HEK293 (cell line): Measurements from ENCODE around the gene ACSL3.

ENCODE experiments used
- CTCF ChIP-seq: fragments of 450-650 bp; formaldehyde crosslinking; IDR thresholded peaks from 2 replicates; pipeline ENCODE4 v1.5.1; 2016; ENCODE audit warnings: missing biosample characterization, missing genetic modification characterization
- KLF10 ChIP-seq: fragments of 450-650 bp; IDR thresholded peaks from 2 replicates; pipeline ENCODE4 v1.5.1; 2018; ENCODE audit warnings: missing biosample characterization, mild to moderate bottlenecking, missing genetic modification characterization
- PATZ1 ChIP-seq: fragments of 450-650 bp; formaldehyde crosslinking; IDR thresholded peaks from 2 replicates; pipeline ENCODE4 v1.5.1; 2016; ENCODE audit warnings: missing biosample characterization, missing genetic modification characterization
- SETDB1 ChIP-seq: IDR thresholded peaks from one replicate; pipeline ENCODE4 v1.6.1; 2017; ENCODE audit warnings: mild to moderate bottlenecking, low read length, moderate library complexity, mixed read lengths; ENCODE audit not compliant: insufficient read length
- TRIM28 ChIP-seq: IDR thresholded peaks from 2 replicates; pipeline ENCODE4 v1.6.1; 2011; ENCODE audit warnings: low read length, control low read depth, borderline replicate concordance
- YY1 ChIP-seq: fragments of 450-650 bp; formaldehyde crosslinking; IDR thresholded peaks from 2 replicates; pipeline ENCODE4 v1.5.1; 2018; ENCODE audit warnings: missing biosample characterization, missing genetic modification characterization
- ZNF248 ChIP-seq: fragments of 450-650 bp; formaldehyde crosslinking; IDR thresholded peaks from 2 replicates; pipeline ENCODE4 v1.5.1; 2017; ENCODE audit warnings: missing biosample characterization, missing genetic modification characterization
- ZNF274 ChIP-seq, 2 experiments: fragments of 200-500 bp in 1 of 2; fragments of 450-650 bp in 1 of 2; sonication (Bioruptor generic) in 1 of 2; formaldehyde crosslinking in 1 of 2; IDR thresholded peaks; 2 replicates each; pipeline versions ENCODE4 v1.5.1 to v1.6.1; 2014 to 2016; ENCODE audit warnings: borderline replicate concordance in 1 of 2, inconsistent platforms in 1 of 2, low read length in 1 of 2, missing biosample characterization in 1 of 2, missing genetic modification characterization in 1 of 2
- ZNF501 ChIP-seq: fragments of 450-650 bp; formaldehyde crosslinking; IDR thresholded peaks from 2 replicates; pipeline ENCODE4 v1.5.1; 2016; ENCODE audit warnings: missing biosample characterization, missing genetic modification characterization
- ZNF510 ChIP-seq: fragments of 450-650 bp; formaldehyde crosslinking; IDR thresholded peaks from 2 replicates; pipeline ENCODE4 v1.5.1; 2018; ENCODE audit warnings: mild to moderate bottlenecking, missing genetic modification characterization, missing biosample characterization; ENCODE audit not compliant: insufficient replicate concordance
- ZNF600 ChIP-seq: fragments of 450-650 bp; formaldehyde crosslinking; IDR thresholded peaks from 2 replicates; pipeline ENCODE4 v1.5.1; 2016; ENCODE audit warnings: missing biosample characterization, missing genetic modification characterization
- ZNF629 ChIP-seq: fragments of 450-650 bp; formaldehyde crosslinking; IDR thresholded peaks from 2 replicates; pipeline ENCODE4 v1.5.1; 2017; ENCODE audit warnings: missing biosample characterization, missing genetic modification characterization

GRCh38 chr2:222963641-222964040 lies 102.8 kb downstream of the ACSL3 start:
- TF ChIP-seq PATZ1 (tag by site-specific recombination) (no peak), CTCF (tag by site-specific recombination) (no peak), ZNF501 (tag by site-specific recombination) (no peak), ZNF510 (tag by site-specific recombination) (no peak), SETDB1 (no peak), TRIM28 (no peak), YY1 (tag by site-specific recombination) (no peak), ZNF600 (tag by site-specific recombination) (no peak), ZNF274 (IDR thresholded peaks at IDR 0.05; ENCODE audit: low read length) (no peak), ZNF274 (tag by site-specific recombination; IDR thresholded peaks at IDR 0.05; ENCODE audit: borderline replicate concordance) (no peak), ZNF629 (tag by site-specific recombination) (no peak), KLF10 (tag by site-specific recombination) (no peak), ZNF248 (tag by site-specific recombination) (no peak)
